Retinal pigment epithelial cell (primary cell): Measurements from ENCODE around the gene SYT2.
A peak's percentile ranks its signal among the peaks of the same experiment; 100 is the strongest.

Experiments
- DNase-seq: peaks from one replicate; pipeline ENCODE4 v3.0.0-alpha.2; 2010; ENCODE audit warnings: low read depth
- H3K4me3 ChIP-seq: 2 replicates; pipeline ENCODE4 v1.5.1; 2011; ENCODE audit warnings: mild to moderate bottlenecking, low read length, control low read depth, moderate library complexity
- TF ChIP-seq, protein P1 (sequence below): conservative IDR thresholded peaks from 2 replicates; pipeline ENCODE4 v1.5.1; 2011; ENCODE audit warnings: low read depth, low read length, control low read depth, inconsistent platforms

SYT2 gene

DNA sequence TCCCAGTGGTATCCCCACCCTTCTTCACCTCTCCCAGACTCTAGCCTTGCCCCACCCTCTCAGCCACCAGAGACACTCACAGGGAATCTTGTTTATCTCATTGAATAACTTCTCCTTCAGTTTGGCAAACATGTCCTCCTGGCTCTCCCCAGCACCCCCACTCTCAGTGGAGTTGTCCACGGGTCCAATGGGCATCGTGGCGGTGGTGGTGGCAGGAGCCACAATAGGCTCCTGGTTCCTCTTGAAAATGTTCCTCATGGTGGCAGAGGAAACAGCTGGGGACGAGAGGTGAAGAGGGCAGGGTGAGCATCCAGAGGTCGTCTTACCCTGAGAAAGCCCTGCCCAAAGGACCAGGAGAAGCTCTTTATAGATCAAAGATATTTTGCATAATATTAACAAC, 104.7 kb downstream of the SYT2 start:
- TF ChIP-seq, protein P1, sequence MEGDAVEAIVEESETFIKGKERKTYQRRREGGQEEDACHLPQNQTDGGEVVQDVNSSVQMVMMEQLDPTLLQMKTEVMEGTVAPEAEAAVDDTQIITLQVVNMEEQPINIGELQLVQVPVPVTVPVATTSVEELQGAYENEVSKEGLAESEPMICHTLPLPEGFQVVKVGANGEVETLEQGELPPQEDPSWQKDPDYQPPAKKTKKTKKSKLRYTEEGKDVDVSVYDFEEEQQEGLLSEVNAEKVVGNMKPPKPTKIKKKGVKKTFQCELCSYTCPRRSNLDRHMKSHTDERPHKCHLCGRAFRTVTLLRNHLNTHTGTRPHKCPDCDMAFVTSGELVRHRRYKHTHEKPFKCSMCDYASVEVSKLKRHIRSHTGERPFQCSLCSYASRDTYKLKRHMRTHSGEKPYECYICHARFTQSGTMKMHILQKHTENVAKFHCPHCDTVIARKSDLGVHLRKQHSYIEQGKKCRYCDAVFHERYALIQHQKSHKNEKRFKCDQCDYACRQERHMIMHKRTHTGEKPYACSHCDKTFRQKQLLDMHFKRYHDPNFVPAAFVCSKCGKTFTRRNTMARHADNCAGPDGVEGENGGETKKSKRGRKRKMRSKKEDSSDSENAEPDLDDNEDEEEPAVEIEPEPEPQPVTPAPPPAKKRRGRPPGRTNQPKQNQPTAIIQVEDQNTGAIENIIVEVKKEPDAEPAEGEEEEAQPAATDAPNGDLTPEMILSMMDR, result no peak
- DNase-seq, result no peak
- H3K4me3 ChIP-seq, result no peak overlapping the region

DNA sequence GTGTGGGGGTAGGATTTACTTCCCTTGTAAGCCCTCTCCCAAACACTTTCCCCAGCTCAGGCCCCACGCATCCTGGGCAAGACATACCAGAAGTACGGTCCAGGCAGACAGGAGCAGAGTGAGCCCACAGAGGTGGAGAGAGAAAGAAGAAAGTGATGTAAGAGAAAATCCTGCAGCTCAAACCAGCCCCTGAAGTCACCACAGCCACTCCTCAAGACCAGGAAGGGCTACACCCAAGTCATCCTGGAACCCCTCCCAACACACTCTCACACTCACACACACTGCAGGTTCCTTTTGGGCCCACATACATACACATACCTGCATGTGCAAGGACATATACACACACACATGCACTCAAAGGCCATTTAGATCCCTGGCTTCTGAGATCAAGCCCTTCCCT, 106.8 kb downstream of the SYT2 start:
- no peak for DNase-seq
- H3K4me3 ChIP-seq, result no peak overlapping the region
- TF ChIP-seq, protein P1, result no peak

DNA sequence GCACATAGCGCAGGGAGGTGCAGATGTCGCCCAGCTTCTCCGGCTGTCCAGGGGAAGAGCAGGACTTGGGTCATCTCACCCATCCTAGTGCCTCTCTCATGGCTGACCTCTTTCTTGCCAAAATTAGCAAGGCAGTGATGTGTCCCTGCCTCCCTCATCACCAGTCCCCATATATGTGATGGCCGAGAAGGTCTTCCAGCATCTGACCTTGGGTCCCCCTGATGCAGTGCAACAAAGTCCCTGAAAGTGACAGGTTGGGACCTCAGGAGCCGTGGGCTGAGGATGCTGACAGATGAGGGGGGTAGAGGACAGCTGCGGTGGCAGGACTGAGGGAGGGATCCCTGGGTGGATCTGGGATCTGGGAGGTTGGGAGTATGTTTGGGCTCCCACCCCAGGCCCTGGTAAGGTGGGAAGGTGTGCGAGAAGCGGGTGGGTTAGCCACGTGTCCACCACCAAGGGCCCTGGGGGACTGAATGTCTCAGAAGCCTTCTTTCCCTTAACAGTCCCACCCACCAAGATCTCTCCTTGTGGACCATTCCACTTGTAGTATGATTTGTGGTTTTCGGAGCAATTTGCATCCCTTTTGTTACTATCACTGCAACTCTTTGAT, 109.7 kb downstream of the SYT2 start:
- DNase-seq, result no peak
- no peak overlapping the region for H3K4me3 ChIP-seq
- TF ChIP-seq, protein P1, result no peak

DNA sequence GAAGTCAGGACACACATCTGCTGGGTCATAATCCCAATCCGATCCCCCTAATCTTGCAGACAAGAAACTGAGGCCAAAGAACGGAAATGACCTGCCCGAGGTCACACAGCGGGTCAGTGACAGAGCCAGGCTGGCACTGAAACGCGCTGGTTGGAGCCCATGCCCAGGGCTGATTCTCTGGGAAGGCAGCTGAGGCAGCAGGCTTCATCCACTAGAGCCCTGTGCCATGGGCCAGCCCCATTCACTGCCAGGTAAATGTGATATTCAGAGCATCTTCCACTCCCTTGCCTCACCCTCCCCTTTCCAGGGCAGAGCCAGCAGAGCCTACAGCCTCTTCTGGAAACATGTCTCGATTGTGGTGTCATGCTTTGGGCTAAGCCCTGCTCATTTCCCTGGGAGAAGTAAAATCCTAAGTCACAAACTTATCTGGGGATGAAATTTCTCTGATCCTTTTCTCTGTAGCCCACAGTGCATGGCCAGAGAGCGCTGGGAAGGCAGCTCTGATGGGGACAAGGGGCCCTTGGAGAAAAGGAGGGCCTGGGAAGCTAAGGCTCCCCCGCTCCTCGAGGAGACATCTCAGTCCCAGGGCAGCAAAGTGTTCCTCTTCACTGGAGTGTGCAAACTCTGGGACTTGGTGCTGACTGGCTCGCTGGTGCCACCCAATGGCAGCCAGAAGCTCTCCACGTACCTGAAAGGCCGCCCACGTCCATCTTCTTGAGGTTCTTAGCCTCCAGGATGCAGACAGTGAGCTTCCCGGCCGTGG, 110.4 kb downstream of the SYT2 start:
- DNase-seq, result no peak
- TF ChIP-seq, protein P1, result peak; percentile 88
- no peak overlapping the region for H3K4me3 ChIP-seq

DNA sequence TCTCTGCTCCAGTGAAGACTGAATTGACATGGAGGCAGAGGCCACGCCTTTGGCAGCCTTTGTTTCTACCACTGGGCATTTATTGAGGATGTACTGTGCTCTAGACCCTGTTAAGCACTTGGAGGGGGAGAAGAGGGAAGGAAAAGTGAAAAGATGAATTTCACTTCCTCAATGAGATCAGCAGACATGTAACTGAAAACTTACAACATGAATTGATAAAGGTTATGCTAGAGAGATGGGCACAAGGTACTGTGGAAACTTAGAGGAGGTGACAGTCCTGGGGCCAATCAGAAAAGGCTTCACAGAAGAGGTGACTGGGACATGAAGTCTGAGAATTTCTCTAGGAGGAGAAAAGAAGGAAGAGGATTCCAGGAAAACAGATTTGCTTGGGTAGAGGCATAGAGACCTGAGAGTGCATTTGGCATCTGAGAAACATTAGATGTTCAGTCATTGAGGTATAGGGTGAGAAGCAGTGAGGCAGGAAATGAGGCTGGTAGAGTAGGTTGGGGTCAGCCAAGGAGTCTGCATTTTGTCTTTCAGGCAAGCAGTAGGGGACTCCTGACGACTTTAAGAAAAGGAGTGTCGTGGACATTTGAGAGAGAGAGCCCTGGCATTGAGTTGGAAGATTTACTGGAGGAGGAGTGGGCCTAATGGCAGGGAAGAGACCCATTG, 113.0 kb downstream of the SYT2 start:
- H3K4me3 ChIP-seq, result no peak overlapping the region
- no peak for DNase-seq
- TF ChIP-seq, protein P1, result no peak

DNA sequence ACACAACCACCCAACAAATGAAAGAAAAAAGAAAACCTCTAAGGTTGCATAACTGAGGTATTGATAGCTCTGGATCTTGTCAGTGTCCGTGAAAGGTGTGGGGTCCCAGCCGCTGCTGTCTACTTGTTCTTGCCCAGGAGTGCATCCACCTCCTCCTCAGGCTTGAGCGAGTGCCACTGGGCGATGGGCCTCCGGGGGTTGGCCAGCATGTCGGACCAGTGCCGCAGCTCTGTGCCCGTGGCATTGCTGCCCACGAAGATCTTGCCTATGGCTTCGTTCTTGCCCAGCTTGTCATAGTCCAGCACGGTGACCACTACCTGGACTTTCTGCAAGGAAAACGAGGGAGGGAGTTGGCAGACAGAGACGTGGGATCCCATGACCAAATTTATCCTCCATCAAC, 113.6 kb downstream of the SYT2 start:
- DNase-seq, result no peak
- TF ChIP-seq, protein P1, result no peak
- H3K4me3 ChIP-seq, result no peak overlapping the region
